HG02938 (cell line): ENCODE measurements around the gene LEF1.

Experiments
- ATAC-seq: cut with Tn5 transposase; IDR thresholded peaks from one replicate; pipeline ENCODE4 v1.9.1; 2021; ENCODE audit warnings: mild to moderate bottlenecking, moderate library complexity; ENCODE audit not compliant: unreplicated experiment

LEF1 gene

DNA sequence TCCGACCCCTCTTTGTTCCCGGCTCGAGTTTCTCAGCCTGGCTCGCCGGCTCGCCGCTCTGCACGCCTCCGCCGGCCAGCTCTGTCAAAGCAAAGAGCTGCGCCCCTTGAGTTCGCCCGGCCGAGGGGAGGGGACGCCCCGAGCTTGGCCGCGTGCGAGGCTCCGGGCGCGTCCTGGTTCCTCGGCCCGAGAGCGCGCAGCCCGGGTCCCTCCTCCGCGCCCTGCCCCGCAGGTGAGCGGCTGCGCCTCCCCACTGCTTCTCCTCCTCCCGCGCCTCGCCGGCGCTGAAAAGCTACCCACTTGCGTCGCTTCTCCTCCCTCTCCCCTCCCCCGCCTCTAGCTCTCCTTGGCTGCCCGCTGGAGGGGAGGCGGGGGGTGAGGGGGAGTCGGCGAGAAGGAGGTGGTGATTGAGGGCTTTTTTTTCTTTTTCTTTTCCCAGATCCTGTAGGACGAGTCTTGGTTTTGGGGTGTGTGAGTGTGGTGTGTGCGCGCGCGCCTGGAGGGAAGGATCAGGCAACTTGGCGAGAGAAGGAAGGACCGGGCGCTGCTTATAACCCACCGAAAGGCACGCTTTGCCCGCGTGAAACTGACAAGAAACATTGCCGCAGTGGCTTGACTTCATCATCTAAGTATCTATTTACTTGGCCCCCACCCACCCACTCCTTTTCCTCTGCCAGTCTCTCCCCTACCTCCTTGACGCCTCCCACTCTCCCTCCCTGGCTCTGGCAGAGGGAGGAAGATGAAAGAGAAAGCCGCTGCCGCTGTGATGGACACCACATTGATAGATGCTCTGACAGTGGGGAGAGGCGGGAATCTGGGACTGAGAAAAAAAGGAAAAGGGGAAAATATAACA lies at the start of gene LEF1:
TSS of gene LEF1 (minus strand) at position 262 of the 853 bp plus-strand sequence. CDS start 1,165 bp downstream, outside the sequence.
- peak; percentile 21 for ATAC-seq

DNA sequence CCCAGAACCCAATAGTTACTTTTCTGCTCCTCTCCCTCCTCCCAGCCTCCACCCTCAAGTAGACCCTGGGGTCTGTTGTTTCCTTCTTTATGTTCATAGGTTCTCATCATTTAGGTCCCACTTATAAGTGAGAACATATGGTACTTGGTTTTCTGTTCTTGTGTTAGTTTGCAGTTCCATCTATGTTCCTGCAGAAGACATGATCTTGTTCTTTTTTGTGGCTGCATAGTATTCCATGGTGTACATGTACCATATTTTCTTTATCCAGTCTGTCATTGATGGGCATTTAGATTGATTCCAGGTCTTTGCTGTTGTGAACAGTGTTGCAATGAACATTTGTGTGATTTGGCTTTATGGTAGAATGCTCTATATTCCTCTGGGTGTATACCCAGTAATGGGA lies 47.8 kb upstream of the LEF1 start:
- no peak for ATAC-seq

- ATAC-seq = no peak
Observed at GRCh38 chr4:108215055-108215454, 46.3 kb upstream of the LEF1 start.

GRCh38 chr4:108213723-108214122 lies 45.0 kb upstream of the LEF1 start:
- no peak for ATAC-seq

- ATAC-seq = no peak
Observed at GRCh38 chr4:108213308-108213707, 44.6 kb upstream of the LEF1 start.

- ATAC-seq = no peak
Observed at GRCh38 chr4:108210989-108211835, 42.5 kb upstream of the LEF1 start.

- no peak for ATAC-seq
Observed at GRCh38 chr4:108209489-108209888, 40.8 kb upstream of the LEF1 start.

- no peak for ATAC-seq
Observed at GRCh38 chr4:108205859-108206258, 37.1 kb upstream of the LEF1 start.

- ATAC-seq = no peak
Observed at GRCh38 chr4:108204518-108204917, 35.8 kb upstream of the LEF1 start.

DNA sequence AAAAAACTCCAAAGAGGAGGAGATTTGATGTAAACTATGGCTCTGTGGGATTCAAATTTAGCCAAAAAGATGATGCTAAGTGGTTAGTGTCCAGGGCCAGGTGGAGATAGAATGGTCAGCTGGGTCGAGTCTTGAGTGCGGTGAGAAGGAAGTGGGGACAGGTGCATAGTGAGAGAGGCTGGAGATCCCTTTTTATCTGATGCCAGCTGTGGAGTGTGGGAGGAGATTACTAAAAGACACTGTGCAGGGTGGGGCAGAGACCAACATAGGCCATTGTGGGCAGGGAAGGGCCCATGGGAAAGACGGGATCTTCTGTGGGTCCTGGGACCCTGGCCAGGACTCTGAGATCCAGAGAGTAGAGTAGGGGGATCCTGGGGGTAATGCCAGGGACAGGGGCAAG lies 34.6 kb upstream of the LEF1 start:
- no peak for ATAC-seq

DNA sequence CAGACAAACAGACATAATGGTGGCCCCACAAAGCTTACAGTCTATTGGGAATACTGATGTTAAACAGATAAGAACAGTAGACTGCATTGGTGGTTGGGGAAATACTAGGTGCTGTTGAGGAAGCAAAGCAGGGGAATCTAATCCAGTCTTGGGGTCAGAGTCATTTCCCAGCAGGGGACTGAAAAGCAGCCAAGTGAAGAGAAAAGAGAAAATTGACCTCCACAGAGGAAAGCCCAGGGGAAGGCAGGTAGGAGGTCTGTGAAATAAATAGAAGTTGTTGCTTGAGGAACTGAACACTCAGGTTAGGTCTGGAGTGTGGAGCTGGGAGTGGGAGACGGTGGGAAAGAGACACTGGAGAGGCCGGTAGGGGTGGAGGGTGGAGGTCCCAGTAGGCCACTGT lies 33.0 kb upstream of the LEF1 start:
- ATAC-seq = no peak

DNA sequence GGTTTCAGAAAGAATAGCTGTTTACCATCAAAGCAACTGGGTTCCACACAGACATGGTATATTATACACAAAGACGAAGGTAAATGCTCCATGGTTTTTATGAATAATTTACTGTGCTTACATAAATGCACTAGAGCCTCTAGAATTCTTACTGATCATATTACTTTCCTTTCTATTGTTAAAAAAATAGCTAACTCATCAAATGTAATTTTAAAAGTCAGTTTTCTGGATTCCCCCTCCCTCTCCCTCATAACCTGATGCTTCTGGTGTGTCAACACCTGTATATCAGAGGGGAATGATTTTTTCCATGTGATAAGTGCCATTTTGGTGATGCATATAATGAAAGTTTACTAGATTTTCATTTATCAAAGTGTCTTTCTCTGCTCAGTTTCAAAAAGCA lies 31.1 kb upstream of the LEF1 start:
- ATAC-seq = no peak

DNA sequence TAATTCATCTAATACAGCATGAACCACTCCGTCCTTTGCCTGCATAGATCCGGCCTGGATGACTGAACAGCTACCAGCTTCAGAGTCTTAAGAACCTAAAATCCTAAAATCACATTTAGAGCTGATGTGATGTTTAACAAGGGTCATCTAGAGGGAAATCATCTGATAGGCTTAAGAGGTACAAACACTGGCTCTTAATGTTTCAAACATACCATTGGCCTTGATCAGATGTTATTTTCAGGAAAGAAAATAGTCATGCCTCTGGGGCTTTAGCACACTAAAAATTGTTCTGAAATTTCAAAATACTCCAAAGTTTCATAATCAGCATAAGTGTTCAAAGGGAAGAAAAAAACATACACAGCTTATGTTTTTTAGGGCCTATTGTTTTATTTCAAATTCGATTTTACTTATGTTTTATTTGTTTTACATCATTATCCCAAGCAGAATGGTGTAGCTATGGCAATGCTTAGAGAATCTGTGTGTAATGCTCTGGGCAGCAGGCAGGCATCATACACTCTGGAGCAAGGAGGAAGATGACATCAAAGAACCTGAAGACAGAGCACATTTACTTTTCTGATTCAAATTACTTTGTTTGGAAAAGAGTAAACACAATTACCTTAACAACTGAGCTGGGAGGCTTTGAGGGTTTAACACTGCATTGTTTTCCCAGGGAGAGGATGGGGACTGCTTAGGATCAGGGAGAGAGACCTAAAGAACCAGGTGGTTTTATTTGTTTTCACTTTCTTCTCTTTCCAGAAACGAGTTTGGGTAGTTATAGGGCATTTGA lies 25.3 kb upstream of the LEF1 start:
- ATAC-seq = no peak

- no peak for ATAC-seq
Observed at GRCh38 chr4:108192935-108193334, 24.2 kb upstream of the LEF1 start.

GRCh38 chr4:108192056-108192455 lies 23.3 kb upstream of the LEF1 start:
- ATAC-seq = no peak

DNA sequence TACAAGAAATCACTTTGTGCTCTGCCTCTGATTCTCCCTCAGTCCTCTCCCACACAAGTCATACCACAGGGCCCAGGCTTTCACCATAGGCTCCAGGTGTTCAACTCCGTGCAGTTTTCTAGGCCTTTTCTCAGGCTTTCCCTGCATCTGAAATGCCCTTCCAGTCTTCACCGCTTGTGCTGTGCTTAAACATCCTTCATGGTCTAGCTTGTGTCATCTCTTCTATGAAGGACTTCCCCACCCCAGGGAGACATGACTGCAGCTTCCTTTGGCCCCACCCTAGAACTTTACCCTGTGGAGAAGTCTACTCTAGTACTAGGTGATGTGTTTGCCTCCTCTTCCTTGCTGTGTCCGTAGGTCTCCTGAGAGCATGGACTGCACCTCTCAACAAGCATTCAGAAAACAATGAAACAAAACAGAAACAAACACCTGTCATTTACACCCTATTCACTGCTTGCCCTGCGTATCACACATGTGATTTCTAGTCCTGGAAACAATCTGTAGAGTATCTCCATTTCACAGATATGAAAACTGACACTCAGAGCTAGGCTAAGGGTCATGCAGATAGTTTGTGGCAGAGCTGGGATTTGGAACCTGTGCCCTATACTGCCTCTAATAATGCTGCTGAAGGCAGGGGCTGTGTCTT lies 22.7 kb upstream of the LEF1 start:
- ATAC-seq = no peak

DNA sequence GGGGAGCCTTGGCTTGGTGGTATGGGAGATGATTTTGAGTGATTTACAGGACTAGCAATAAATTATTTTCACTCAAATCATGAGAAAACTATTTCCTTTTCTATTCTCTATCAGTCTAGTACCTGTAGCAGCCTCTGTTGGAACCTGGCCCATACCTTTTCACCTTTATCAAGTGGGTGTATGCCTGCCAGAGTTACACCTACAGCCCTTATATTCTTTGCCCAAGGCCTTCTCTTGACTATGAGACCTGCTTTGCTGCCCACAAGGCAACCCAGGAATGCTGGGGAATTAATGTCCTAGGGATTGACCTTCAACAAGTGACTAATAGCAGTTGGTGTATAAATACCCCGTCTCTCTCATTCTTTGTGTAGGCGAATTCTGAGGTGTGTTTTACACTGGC lies 20.0 kb upstream of the LEF1 start:
- ATAC-seq = no peak

- ATAC-seq = no peak
Observed at GRCh38 chr4:108185252-108185651, 16.5 kb upstream of the LEF1 start.

DNA sequence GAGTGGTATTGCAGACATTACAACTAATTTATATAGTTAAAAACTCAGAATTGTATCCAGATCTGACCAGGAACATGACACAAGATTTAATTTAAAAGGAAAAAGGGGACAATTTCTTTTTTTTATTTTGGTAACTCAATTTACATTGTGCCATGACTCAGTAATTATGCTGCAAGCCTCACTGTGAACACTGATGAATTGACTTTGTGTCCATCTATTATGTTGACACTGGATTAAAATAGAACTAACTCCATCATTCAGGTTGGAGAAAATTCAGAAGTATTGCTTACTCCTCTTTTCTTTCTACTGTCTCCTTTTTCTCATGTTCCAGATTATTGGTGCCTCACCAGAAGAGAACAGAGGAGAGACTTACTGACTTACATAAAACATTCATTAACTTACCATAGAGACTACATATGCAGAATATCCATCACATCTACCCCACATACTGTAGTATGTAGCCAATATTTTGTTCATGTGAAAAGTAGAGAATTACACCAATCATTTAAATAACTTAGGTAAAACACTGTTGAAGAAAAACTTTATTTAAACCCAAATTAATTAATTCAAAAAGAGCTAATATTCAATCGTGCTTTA lies 15.8 kb upstream of the LEF1 start:
- ATAC-seq = no peak

GRCh38 chr4:108181704-108182103 lies 13.0 kb upstream of the LEF1 start:
- ATAC-seq = no peak
